ENCODE measurements around the gene MFSD11. TPM values are rescaled to one million over a fixed set of nuclear protein-coding genes. Genes with fewer than 3 reads are reported as not detected.
"Not testable (repeated sequence)": the region's sequence is repeated elsewhere in the genome, so short reads cannot be mapped to it uniquely, and the experiment has no call there.

MFSD11 gene
- total and polyA plus RNA-seq, 7 donors: 10.1 to 27.4 (median 20.7) TPM

DNA sequence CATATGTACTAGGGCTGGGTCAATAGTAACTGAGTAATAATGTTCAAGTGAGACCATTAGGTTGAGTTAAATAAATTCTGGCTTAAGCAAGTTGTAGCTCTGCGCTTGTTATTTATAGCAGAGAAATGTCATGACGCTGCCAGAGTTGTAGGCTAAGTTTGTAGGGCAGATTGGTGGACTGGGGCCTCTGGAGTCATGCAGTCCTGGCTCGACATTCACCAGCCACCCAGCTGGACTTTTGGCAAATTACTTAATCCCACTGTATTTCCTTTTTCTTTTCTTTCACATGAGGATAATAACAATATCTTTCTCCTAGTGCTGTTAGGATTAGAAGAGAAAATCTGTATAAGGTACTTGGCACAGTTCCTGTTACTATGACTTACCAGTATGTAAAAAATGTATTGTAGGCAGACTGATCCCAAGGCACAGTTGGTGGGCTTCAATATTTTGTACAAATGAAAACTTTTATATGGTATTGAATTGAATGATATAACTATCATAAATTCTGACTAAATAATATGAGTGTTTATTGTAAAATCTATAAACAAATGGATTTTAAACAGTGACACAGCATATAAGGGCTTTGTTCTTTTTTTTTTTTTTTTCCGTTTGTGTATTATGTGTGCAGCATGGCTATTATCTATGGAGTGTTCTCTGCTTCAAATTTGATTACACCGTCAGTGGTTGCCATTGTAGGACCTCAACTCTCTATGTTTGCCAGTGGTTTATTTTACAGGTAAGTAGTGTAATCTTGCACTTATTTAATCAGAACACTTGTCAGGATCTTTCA is 2.6 kb downstream of the MFSD11 start:
- DNase-seq (no peak), ATAC-seq (peak; percentile 17 to 37 (median 33))
- no peaks in the 10 kb centered on the region for H3K9me3 ChIP-seq
- intact Hi-C loops (cut with DNase I): no loop called here
- WGBS, 3 donors: 24 to 33% (median 25%) methylated on average over 5 of the region's 5 CpGs
- TF ChIP-seq, protein P1, sequence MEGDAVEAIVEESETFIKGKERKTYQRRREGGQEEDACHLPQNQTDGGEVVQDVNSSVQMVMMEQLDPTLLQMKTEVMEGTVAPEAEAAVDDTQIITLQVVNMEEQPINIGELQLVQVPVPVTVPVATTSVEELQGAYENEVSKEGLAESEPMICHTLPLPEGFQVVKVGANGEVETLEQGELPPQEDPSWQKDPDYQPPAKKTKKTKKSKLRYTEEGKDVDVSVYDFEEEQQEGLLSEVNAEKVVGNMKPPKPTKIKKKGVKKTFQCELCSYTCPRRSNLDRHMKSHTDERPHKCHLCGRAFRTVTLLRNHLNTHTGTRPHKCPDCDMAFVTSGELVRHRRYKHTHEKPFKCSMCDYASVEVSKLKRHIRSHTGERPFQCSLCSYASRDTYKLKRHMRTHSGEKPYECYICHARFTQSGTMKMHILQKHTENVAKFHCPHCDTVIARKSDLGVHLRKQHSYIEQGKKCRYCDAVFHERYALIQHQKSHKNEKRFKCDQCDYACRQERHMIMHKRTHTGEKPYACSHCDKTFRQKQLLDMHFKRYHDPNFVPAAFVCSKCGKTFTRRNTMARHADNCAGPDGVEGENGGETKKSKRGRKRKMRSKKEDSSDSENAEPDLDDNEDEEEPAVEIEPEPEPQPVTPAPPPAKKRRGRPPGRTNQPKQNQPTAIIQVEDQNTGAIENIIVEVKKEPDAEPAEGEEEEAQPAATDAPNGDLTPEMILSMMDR (IDR thresholded peaks at IDR 0.05): no peak
- peaks cover 45% of the 10 kb centered on the region for H3K4me1 ChIP-seq
- H3K27me3 ChIP-seq (ENCODE audit: insufficient read depth in 3 of 3, low read length in 2 of 3): no peaks in the 10 kb centered on the region
- H3K27ac ChIP-seq: peak overlapping the region; percentile 89
- H3K4me3 ChIP-seq: peak overlapping the region; percentile 72
- peaks cover 13 to 50% of the 10 kb centered on the region in 2 donors for H3K36me3 ChIP-seq (ENCODE audit: insufficient read depth in 1 of 2, low read depth in 1 of 2)

DNA sequence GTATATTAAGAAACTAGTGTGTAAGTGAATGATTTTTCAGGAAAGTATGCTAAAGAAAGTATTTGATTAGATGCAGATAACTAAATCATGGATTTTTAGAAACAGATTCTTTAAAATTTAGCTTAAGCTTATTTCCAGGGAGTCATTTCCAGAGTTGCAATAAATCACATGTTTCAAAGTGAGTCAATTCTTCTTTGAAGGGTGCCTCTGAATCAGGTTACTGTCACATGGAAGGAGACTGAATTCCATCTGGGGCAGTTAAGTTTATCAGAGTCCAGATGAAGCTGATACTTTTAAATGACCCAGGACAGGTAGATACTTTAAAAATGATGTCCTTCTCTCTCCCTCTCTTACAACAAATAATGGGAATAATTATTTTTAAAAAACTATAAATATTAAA is 5.0 kb downstream of the MFSD11 start:
- ATAC-seq (peak; percentile 30 to 54 (median 44)), DNase-seq (no peak)
- H3K4me3 ChIP-seq: no peak overlapping the region
- H3K9me3 ChIP-seq: no peaks in the 10 kb centered on the region
- peaks cover 47% of the 10 kb centered on the region for H3K4me1 ChIP-seq
- H3K27ac ChIP-seq: peak overlapping the region; percentile 89
- H3K27me3 ChIP-seq (ENCODE audit: insufficient read depth in 3 of 3, low read length in 2 of 3): no peaks in the 10 kb centered on the region
- intact Hi-C loops (cut with DNase I): no loop called here
- TF ChIP-seq, protein P1 (IDR thresholded peaks at IDR 0.05): no peak
- peaks cover 21 to 59% of the 10 kb centered on the region in 2 donors for H3K36me3 ChIP-seq (ENCODE audit: insufficient read depth in 1 of 2, low read depth in 1 of 2)

DNA sequence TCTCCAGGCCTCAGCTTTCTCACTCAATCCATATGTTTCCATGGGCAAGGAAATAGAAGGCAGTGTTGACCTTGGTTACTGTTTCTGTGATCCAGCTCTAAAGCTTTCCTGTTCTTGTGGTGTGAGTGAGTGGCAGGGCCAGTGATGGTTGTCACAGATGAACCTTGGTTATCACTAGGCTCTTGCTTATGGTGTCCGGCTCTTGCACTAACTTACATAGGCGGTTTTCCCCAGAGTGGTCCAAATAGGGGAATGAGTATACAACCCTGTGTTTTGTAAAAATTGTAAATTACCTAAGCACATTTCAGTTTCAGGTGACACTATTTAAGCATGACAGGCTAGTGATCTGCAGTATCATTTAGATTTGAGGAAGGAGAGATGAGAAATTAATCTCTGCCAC is 6.8 kb downstream of the MFSD11 start:
- DNase-seq (no peak), ATAC-seq (no peak)
- Histone ChIP-seq H3K27me3 (ENCODE audit: insufficient read depth in 3 of 3, low read length in 2 of 3) (no peaks in the 10 kb centered on the region), H3K36me3 (ENCODE audit: insufficient read depth in 1 of 2, low read depth in 1 of 2) (peaks cover 21 to 70% of the 10 kb centered on the region in 2 donors), H3K9me3 (no peaks in the 10 kb centered on the region), H3K4me1 (peaks cover 43% of the 10 kb centered on the region), H3K4me3 (no peak overlapping the region), H3K27ac (peak overlapping the region; percentile 89)
- WGBS, 3 donors: 76 to 97% (median 95%) methylated on average over 2 of the region's 2 CpGs
- TF ChIP-seq, protein P1 (IDR thresholded peaks at IDR 0.05): no peak
- intact Hi-C loops (cut with DNase I): no loop called here

DNA sequence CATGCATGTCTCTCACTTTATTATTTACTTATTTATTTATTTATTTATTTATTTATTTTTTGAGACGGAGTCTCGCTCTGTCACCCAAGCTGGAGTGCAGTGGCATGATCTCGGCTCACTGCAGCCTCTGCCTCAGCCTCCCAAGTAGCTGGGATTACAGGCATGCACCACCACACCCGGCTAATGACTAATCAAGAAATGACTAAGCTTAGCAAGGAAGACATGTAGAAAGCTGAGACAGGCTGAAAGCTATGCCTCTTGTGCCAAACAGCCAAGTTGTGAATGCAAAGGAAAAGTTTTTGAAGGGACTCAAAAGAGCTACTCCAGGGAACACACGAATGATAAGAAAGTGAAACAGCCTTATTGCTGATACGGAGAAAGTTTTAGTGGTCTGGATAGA is 7.9 kb downstream of the MFSD11 start:
- Histone ChIP-seq H3K36me3 (ENCODE audit: insufficient read depth in 1 of 2, low read depth in 1 of 2) (peaks cover 21 to 70% of the 10 kb centered on the region in 2 donors), H3K4me1 (peaks cover 32% of the 10 kb centered on the region)
- 92 to 95% (median 93%) methylated on average over 6 of the region's 6 CpGs for WGBS, 3 donors
- ATAC-seq; DNase-seq; intact Hi-C loops (cut with DNase I); H3K9me3 ChIP-seq; H3K27ac ChIP-seq; H3K4me3 ChIP-seq; H3K27me3 ChIP-seq (ENCODE audit: insufficient read depth in 3 of 3, low read length in 2 of 3): not testable (repeated sequence)

DNA sequence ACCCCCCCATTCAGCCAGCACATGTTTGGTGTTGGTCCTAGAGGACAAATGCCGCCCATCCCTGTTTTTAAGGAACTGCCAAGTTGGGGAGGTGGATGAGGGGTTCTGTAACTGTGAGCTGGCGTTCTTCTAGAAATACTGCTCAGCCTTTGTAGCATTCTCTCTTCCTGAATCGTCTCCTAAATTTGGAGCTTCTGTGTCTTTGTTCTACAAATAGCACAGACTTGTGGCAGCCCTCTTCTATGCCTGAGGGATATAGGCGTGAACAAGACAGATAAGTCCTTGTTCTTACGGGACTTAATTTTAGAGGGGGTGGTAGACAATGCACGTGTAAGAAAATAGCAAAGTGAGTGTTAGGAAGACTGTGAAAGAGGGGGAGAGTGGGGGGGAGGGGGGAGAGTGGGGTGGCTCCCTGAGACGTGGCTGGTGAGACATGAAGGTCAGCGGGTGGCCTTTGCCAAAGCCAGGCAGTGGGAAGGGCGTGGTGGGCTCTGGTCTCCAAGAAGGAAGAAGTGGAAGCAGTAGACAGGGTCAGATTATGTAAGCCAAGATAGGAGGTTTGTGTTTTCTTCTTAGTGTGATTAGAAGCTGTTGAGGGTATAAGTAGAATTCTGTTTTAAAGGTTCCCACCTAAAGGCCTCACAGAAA is 9.9 kb downstream of the MFSD11 start:
- TF ChIP-seq, protein P1 (IDR thresholded peaks at IDR 0.05): no peak
- intact Hi-C loops (cut with DNase I): no loop called here
- H3K27ac ChIP-seq: peak overlapping the region; percentile 76
- 53 to 60% (median 60%) methylated on average over 9 of the region's 9 CpGs for WGBS, 3 donors
- H3K4me1 ChIP-seq: peaks cover 12% of the 10 kb centered on the region
- peak; percentile 74 to 89 (median 84) for ATAC-seq
- no peak overlapping the region for H3K4me3 ChIP-seq
- H3K9me3 ChIP-seq: no peaks in the 10 kb centered on the region
- H3K36me3 ChIP-seq (ENCODE audit: insufficient read depth in 1 of 2, low read depth in 1 of 2): peaks cover 21 to 66% of the 10 kb centered on the region in 2 donors
- no peaks in the 10 kb centered on the region for H3K27me3 ChIP-seq (ENCODE audit: insufficient read depth in 3 of 3, low read length in 2 of 3)
- no peak for DNase-seq
